ENCODE results near the gene CASP10. TPM values are rescaled to one million over a fixed set of nuclear protein-coding genes. Genes with fewer than 3 reads are reported as not detected.
A peak's percentile ranks its signal among the peaks of the same experiment; 100 is the strongest.

Gene CASP10
- total and polyA plus RNA-seq, 2 of the 13 experiments (the other 11 are each of a cell fraction or from before 2014, with no cell fraction given): 22.2 to 23.8 TPM

- TF ChIP-seq AHDC1 (CRISPR knock-in tag; IDR thresholded peaks at IDR 0.05; ENCODE audit: borderline replicate concordance) (peak; percentile 42; the same call in 1 of the 2 replicates), PHF8 (CRISPR knock-in tag; IDR thresholded peaks at IDR 0.05) (peak; percentile 62), MEIS1 (CRISPR knock-in tag; IDR thresholded peaks at IDR 0.05; ENCODE audit: borderline replicate concordance) (no peak), ELF1 (CRISPR knock-in tag; IDR thresholded peaks at IDR 0.05) (peak; percentile 61; the same call in 1 of the 2 replicates), MTF2 (CRISPR knock-in tag; IDR thresholded peaks at IDR 0.05; ENCODE audit: borderline replicate concordance) (no peak), E2F2 (CRISPR knock-in tag; IDR thresholded peaks at IDR 0.05; ENCODE audit: borderline replicate concordance) (no peak), STAT5B (CRISPR knock-in tag; IDR thresholded peaks at IDR 0.05) (no peak), ATF1 (CRISPR knock-in tag; IDR thresholded peaks at IDR 0.05) (peak; percentile 40; the same call in 1 of the 2 replicates), ZNF383 (CRISPR knock-in tag; IDR thresholded peaks at IDR 0.05; ENCODE audit: borderline replicate concordance) (no peak), ASH2L (IDR thresholded peaks at IDR 0.05; ENCODE audit: insufficient read length, low read depth, low read length) (peak; percentile 67), ZNF431 (CRISPR knock-in tag; IDR thresholded peaks at IDR 0.05; ENCODE audit: borderline replicate concordance, low read depth) (peak; percentile 84; the same call in 1 of the 2 replicates), ZUFSP (CRISPR knock-in tag; IDR thresholded peaks at IDR 0.05; ENCODE audit: borderline replicate concordance) (no peak), ZNF10 (CRISPR knock-in tag; IDR thresholded peaks at IDR 0.05; ENCODE audit: borderline replicate concordance, low read depth) (no peak), ZNF839 (CRISPR knock-in tag; IDR thresholded peaks at IDR 0.05; ENCODE audit: borderline replicate concordance) (no peak), ZNF343 (CRISPR knock-in tag; IDR thresholded peaks at IDR 0.05) (no peak), PATZ1 (CRISPR knock-in tag; IDR thresholded peaks at IDR 0.05) (no peak), RFX3 (CRISPR knock-in tag; IDR thresholded peaks at IDR 0.05) (no peak), HNF4A (CRISPR knock-in tag; IDR thresholded peaks at IDR 0.05) (no peak), ZNF737 (CRISPR knock-in tag; IDR thresholded peaks at IDR 0.05; ENCODE audit: borderline replicate concordance) (no peak)
These were observed 50.4 kb downstream of the CASP10 start (continued) for GRCh38 chr2:201233192-201233811.

Data from HepG2 (cell line).